GM21786 (cell line): ENCODE data around the gene MECR.
"Not testable (repeated sequence)": the region's sequence is repeated elsewhere in the genome, so short reads cannot be mapped to it uniquely, and the experiment has no call there.

Experiments used
- ATAC-seq: cut with Tn5 transposase; IDR thresholded peaks from one replicate; pipeline ENCODE4 v1.9.1; 2021; ENCODE audit not compliant: unreplicated experiment

The MECR gene

DNA sequence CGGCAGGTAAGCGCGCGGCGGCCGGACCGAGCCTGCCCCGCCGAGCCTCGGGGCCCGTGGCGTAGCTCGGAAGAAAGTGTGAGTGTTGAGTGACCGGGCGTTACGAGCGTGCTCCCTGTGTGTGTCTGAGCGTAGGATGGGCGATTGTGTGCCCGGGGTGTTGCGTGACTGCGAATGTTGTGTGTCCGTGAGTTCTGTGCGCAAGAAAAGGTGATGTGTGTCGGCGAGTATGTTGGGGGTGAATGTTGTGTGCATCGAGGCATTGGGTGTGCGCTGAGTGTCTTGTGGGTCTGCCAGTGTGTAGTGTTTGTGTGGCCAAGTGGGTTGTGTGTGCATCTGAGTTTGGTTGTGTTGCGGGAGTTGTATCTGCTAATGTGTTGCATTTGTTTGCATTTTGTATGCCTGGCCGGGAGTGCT is 6.0 kb upstream of the MECR start:
- ATAC-seq, result no peak

DNA sequence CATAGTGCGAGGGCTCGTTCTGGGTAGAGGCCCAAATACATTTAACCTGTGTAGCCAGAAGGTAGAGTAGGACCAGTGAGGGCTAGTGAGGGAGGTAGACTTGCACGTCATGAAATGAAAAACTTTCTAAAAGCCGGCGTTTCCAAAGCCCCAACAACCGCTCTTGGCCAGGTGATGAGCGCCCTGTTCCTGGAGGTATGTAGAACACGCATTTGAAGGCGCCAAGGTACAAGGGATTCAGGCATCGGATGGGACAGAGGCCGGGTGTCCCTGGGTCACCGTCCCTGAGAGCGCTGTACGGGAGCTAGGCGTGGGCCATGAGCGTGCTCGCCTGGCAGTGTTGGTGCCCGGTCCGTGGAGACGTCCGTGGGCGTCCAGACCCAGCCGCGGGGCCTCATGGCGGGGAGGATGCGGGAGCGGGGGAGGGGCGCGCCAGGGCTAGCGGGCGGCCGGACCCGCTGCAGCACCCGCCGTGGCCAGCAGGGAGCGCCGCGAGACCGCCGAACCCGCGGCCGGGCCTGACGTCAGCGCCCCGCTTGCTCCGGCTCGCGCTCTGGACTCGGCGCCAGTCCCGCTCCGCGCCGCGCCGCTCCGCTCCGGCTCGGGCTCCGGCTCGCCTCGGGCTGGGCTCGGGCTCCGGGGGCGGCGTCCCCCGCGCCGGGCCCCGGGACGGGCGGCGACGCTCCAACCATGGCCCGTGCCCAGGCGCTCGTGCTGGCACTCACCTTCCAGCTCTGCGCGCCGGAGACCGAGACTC is 5.4 kb upstream of the MECR start, which contains the start of gene PTPRU:
Gene PTPRU (plus strand): TSS at position 568 of the 757 bp plus-strand sequence. CDS start 123 bp downstream, at position 691.
- ATAC-seq, result peak; percentile 60

GRCh38 chr1:29234881-29235280 is 4.1 kb upstream of the MECR start:
- not testable (repeated sequence) for ATAC-seq

GRCh38 chr1:29234471-29234870 is 3.7 kb upstream of the MECR start:
- ATAC-seq, result no peak

GRCh38 chr1:29233693-29234092 is 3.0 kb upstream of the MECR start:
- no peak for ATAC-seq

DNA sequence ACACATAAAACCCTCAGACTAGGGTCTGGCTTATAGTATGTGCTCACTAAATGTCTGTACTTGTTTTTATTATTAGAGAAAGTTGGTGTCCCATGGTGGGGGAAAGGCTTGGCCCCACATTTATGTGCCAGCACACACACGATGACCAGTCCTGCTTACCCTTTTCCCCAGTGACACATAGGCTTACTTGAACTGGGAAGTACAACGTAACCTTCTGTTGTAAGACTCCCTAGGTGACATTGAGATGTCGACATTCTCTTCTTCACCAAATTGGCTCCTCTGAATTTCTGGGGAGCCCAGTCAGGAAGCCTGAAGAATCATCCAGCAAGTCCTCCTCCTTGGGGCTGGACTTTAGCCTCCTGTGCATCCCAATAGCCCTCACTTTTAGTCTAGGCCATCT is 1.7 kb upstream of the MECR start:
- no peak for ATAC-seq

- ATAC-seq, result no peak
These were observed 556 bp downstream of the MECR start for GRCh38 chr1:29230204-29230552.

- ATAC-seq, result no peak
These were observed 3.2 kb downstream of the MECR start for GRCh38 chr1:29227511-29227910.

DNA sequence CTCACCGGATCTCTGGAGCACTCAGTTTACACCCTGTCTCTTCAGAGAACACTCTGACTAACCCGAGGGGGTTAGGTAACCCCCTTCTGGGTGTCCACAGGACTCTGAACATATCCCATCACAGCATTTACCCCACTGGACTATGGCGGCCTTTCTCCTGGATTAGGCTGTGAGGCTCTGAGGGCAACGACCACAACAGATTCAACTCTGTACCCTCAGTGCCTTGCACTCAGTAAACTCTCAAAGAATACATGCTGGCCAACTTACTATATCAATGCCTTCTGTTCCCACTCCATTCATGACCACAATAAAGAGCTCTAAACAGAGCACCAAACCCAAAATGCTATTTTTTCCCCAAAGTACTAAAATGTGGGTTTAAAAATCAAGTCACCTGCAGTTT is 5.4 kb downstream of the MECR start:
- ATAC-seq, result no peak

GRCh38 chr1:29224356-29224837 is 6.3 kb downstream of the MECR start:
- ATAC-seq, result no peak

DNA sequence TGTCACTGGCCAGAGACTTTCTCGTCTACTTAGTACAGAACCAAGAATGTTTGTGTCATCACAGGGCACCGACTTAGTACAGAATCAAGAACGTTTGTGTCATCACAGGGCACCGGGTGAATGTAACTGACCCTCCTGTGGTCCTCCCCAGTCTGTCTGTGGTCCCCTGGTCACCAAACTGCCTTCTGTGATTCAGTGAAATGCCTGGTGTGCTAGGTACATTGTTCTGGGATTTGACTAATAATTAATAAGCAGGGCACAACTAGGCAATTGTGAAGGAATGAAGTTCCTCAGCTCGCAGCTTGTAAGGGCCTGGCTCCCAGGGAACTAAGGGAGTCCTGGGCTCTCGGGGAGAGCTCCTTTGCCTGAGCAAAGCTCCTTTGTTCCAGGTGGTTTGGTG is 7.2 kb downstream of the MECR start:
- ATAC-seq, result no peak

DNA sequence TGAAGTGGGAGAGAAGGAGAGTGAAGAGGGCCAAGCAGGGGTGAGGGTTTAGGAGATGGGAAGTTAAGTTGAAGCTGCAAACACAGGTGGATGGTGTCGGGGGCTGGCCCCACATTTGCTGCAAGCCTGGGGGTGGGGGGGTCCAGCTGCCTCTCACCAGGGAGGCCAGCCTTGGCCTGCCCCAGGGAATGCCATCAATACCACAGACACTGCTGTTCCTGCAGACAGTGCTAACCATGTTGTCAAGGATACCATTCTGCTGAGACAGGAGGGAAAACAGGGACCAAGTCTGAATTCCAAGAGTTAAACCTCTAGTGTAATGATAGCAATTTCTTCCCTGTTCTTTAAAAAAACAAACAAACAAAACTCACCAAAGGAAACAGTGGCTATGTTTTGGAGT is 8.0 kb downstream of the MECR start:
- no peak for ATAC-seq

DNA sequence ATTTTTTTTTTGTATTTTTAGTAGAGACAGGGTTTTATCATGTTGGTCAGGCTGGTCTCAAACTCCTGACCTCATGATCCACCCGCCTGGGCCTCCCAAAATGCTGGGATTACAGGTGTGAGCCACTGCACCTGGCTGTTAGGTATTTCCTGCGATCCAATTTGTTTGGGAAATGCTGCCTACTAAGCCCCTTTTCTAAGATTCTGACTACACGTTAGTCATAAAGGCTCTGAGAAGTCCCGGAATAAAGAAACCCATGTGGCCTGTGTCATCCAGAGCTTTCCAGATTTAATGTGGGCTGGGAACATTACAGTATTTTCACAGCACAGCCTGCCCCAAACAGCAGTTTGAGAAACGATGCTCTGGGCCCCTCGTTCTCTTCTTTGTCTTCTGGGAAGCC is 8.5 kb downstream of the MECR start:
- ATAC-seq, result not testable (repeated sequence)

DNA sequence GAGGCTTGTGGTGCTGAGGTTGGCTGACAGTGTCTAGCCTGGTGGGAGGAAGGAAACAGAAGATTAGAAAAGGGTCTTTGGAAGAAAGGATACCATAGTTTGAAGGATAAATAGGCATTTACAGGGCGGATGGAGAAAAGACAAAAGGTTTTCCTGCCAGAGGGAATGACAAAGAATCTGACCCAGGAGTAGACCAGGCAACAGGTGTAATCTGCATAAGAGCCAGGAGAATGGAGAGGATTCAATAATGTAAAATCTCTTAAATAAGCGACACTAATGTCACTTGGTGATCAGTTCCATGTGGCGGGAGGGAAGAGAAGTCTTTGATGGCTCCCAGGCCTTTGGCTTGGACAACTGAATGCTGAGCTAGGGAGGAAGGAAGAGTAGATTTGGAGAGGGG is 9.4 kb downstream of the MECR start:
- no peak for ATAC-seq

DNA sequence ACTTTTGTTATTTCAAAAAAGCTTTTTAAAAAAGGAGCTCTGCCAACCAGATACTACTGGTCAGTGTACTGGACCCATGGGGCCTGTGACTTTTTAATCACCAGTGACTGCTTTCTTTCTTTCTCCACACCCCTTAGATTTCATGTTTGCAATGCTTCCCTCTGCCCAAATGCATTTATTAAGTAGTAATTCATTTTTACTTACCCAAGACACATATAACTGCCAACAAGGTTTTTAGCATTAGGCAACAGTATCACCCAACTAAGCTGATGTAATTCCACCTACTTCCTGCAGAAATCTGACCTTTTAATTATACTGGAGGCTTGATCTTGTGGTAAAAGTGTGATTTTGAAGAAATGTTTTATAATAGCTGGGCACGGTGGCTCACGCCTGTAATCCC is 12.5 kb downstream of the MECR start:
- no peak for ATAC-seq

- no peak for ATAC-seq
These were observed 13.1 kb downstream of the MECR start for GRCh38 chr1:29217633-29218032.

GRCh38 chr1:29213055-29213454 is 17.7 kb downstream of the MECR start:
- ATAC-seq, result no peak

GRCh38 chr1:29211086-29212030 is 19.4 kb downstream of the MECR start:
- no peak for ATAC-seq

DNA sequence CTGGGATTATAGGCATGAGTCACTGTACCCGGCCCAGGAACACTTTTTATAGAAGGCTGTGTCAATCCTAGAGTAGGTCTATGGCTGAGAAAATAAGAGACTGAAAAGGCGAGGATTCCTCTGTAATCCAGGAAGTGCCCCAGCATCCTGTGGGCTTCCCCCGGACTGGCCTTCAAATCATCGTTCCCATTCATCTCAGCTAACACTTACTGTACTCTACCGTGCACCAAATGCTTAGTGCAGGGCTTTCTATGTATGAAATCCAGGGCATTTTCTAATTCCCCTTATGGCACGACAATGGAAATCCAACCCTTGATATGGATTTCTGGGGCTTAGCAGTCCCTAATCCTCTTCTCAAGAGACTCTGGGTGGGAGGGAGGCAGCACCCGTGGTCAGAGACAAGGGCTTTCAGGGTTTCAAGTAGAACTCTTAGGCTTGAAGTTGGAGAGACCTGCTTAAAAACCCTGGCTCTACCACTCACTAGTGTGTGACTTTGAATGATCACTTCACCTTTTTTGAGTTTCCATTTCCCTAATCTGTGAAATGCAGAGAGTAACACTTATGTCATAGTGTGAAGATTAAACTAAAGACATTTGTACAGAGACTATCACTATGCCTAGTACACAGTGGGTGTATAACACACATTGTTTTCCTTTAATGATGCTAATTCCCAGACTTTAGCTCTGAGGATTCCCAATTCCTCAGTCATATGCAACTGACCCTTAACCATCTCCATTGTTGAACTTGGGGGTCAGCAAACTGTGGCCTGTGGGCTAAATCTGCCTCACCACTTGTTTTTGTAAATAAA is 20.3 kb downstream of the MECR start:
- ATAC-seq, result peak; percentile 84

- no peak for ATAC-seq
These were observed 21.6 kb downstream of the MECR start for GRCh38 chr1:29209173-29209572.

DNA sequence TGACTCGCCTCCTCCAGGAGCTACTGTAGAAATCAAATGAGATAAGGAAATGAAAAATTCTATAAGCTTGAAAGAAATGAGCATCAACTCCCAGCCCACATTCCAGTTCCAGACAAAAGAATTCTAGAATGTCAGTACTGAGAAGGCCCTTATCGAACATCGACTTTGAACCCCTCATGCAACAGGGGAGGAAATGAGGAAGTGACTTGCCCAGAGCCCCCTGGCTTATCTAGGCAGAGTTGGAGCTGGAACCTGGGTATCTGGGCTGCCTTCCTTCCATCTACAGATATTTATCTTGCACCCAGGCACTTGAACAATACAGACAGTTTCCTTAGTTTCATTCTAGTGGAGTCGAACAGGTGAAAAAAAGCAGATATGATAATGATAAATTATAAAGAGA is 22.3 kb downstream of the MECR start:
- no peak for ATAC-seq
